ENCODE data around the gene SYT9. TPM values are rescaled to one million over a fixed set of nuclear protein-coding genes. Genes with fewer than 3 reads are reported as not detected.

Gene SYT9
- total RNA-seq, 4 donors from 2014 or later, result 0.14 to 0.16 TPM; not detected in 2

DNA sequence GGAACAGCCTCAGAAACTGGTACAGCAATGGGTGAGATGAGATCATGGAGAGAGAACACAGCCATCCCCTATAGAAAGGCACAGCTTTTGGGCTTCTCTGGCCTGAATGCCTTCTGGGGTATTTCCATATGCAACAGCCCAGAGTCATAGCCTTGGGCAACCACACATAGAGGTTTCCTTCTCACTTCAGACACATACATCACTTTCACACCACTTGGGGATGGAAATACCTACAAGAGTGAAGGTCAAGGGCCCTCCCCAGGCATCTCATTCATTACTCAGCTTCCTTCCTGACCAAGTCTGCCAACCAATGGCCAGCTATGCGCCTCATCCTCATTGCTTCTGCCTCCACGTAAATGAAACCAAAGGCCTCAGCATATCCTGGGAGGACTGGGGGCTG lies 215.9 kb downstream of the SYT9 start:
- Histone ChIP-seq H3K4me1 (no peaks in the 10 kb centered on the region), H3K27me3 (no peaks in the 10 kb centered on the region), H3K9me3 (no peaks in the 10 kb centered on the region), H3K4me3 (no peak overlapping the region), H3K27ac (no peak overlapping the region), H3K36me3 (no peaks in the 10 kb centered on the region)
- no peak for TF ChIP-seq POLR2A (IDR thresholded peaks at IDR 0.05)
- intact Hi-C loops (cut with DNase I; ENCODE audit: low total_unique reads), result no loop called here
- in situ Hi-C loops (cut with MboI; ENCODE audit: low pct_ligation_motif_present in 1 of 4, low pct_unique_long_range_greater_than_20kb in 1 of 4, low sequenced_read_pairs in 3 of 4), result no loop called here
- WGBS, 2 donors (ENCODE audit: low coverage in 1 of 2), result 72% methylated on average over 2 of the region's 2 CpGs; no CpG with 5 or more reads in 1 of the 2 donors
- no peak for DNase-seq

DNA sequence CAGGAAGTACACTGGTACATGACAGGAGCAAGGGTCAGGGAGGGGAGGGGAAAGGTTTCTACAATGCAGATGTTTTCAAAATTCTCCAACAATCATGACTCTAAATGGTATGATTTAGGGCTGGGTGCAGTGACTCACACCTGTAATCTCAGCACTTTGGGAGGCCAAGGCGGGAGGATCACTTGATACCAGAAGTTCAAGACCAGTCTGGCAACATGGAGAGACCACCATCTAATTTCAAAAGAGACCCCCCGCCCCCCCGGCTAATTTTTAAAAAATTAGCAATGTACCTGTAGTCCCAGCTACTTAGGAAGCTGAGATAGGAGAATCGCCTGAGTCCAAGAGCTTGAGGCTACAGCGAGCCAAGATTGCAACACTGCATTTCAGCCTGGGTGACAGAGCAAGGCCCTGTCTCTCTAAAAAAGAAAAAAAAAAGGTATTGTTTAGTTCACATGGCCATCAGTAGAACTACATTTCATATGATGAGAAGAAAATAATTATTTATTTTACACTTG lies 217.7 kb downstream of the SYT9 start:
- Histone ChIP-seq H3K4me3 (no peak overlapping the region), H3K4me1 (no peaks in the 10 kb centered on the region), H3K9me3 (no peaks in the 10 kb centered on the region), H3K27me3 (no peaks in the 10 kb centered on the region), H3K36me3 (no peaks in the 10 kb centered on the region), H3K27ac (no peak overlapping the region)
- intact Hi-C loops (cut with DNase I; ENCODE audit: low total_unique reads) (no loop called here), in situ Hi-C loops (cut with MboI; ENCODE audit: low pct_ligation_motif_present in 1 of 4, low pct_unique_long_range_greater_than_20kb in 1 of 4, low sequenced_read_pairs in 3 of 4) (no loop called here)
- TF ChIP-seq, protein P1, sequence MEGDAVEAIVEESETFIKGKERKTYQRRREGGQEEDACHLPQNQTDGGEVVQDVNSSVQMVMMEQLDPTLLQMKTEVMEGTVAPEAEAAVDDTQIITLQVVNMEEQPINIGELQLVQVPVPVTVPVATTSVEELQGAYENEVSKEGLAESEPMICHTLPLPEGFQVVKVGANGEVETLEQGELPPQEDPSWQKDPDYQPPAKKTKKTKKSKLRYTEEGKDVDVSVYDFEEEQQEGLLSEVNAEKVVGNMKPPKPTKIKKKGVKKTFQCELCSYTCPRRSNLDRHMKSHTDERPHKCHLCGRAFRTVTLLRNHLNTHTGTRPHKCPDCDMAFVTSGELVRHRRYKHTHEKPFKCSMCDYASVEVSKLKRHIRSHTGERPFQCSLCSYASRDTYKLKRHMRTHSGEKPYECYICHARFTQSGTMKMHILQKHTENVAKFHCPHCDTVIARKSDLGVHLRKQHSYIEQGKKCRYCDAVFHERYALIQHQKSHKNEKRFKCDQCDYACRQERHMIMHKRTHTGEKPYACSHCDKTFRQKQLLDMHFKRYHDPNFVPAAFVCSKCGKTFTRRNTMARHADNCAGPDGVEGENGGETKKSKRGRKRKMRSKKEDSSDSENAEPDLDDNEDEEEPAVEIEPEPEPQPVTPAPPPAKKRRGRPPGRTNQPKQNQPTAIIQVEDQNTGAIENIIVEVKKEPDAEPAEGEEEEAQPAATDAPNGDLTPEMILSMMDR (IDR thresholded peaks at IDR 0.05), result no peak
- TF ChIP-seq POLR2A (IDR thresholded peaks at IDR 0.05) (no peak), POLR2AphosphoS5 (IDR thresholded peaks at IDR 0.05) (no peak), EP300 (IDR thresholded peaks at IDR 0.05; ENCODE audit: low read depth) (no peak)
- DNase-seq, result no peak
- 89% methylated on average over 5 of the region's 5 CpGs; no CpG with 5 or more reads in 1 of the 2 donors for WGBS, 2 donors (ENCODE audit: low coverage in 1 of 2)

DNA sequence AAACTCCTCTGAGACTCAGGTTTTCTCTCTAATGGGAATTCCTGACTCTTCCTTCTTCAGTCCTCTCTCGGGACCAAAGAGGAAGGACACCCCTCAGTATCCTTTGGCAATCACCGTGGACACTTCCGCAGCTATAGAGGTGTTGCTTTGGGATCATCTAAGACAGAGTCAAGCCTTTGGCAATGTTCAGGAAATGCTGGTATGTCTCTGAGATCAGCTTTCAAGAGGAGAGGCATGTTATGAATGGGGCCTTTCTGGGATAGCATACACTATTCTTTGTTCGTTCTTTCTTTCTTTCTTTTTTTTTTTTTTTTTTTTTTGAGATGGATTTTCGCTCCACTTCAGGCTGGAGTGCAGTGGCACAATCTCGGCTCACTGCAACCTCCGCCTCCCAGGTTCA lies 219.4 kb downstream of the SYT9 start:
- intact Hi-C loops (cut with DNase I; ENCODE audit: low total_unique reads), result loop anchor here (10.0 kb wide), 1 partner anchor 1506 kb away; the partner anchor contains the start of gene OR56A5
- in situ Hi-C loops (cut with MboI; ENCODE audit: low pct_ligation_motif_present in 1 of 4, low pct_unique_long_range_greater_than_20kb in 1 of 4, low sequenced_read_pairs in 3 of 4), result no loop called here
- H3K4me1 ChIP-seq, result no peaks in the 10 kb centered on the region
- TF ChIP-seq, protein P1 (IDR thresholded peaks at IDR 0.05), result no peak
- no peak for TF ChIP-seq POLR2AphosphoS5 (IDR thresholded peaks at IDR 0.05)
- no peak for TF ChIP-seq EP300 (IDR thresholded peaks at IDR 0.05; ENCODE audit: low read depth)
- no peak for TF ChIP-seq POLR2A (IDR thresholded peaks at IDR 0.05)
- H3K27me3 ChIP-seq, result no peaks in the 10 kb centered on the region
- no peak overlapping the region for H3K4me3 ChIP-seq
- no peak for DNase-seq
- no peaks in the 10 kb centered on the region for H3K9me3 ChIP-seq
- no peaks in the 10 kb centered on the region for H3K36me3 ChIP-seq
- no peak overlapping the region for H3K27ac ChIP-seq
- WGBS, 2 donors (ENCODE audit: low coverage in 1 of 2), result 95 to 96% methylated on average over 2 to 7 of the region's 7 CpGs

DNA sequence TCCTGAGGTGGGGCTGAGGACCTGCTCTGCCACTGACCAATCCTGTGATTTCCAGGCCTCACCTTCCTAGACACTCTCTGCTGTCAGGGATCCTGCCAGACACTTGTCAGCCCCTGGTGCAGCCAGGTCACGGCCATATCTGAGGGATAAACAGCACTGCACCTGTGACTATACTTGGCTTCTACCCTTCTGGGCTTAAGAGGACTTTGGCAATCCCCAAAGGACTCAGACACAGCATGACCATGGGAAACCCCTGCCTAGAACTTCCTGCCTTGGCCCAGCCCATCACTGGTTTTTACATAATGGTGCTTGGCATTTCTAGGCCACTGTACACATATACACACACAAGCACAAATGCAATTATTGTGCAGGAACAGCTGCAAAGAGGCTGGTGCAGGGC lies 222.0 kb downstream of the SYT9 start:
- in situ Hi-C loops (cut with MboI; ENCODE audit: low pct_ligation_motif_present in 1 of 4, low pct_unique_long_range_greater_than_20kb in 1 of 4, low sequenced_read_pairs in 3 of 4), result no loop called here
- no peaks in the 10 kb centered on the region for H3K27me3 ChIP-seq
- TF ChIP-seq POLR2A (IDR thresholded peaks at IDR 0.05) (no peak), POLR2AphosphoS5 (IDR thresholded peaks at IDR 0.05) (no peak), EP300 (IDR thresholded peaks at IDR 0.05; ENCODE audit: low read depth) (no peak)
- TF ChIP-seq, protein P1 (IDR thresholded peaks at IDR 0.05), result no peak
- H3K36me3 ChIP-seq, result no peaks in the 10 kb centered on the region
- DNase-seq, result no peak
- no peak overlapping the region for H3K27ac ChIP-seq
- 0% methylated on average over 1 of the region's 1 CpG; no CpG with 5 or more reads in 1 of the 2 donors for WGBS, 2 donors (ENCODE audit: low coverage in 1 of 2)
- H3K9me3 ChIP-seq, result no peaks in the 10 kb centered on the region
- no peak overlapping the region for H3K4me3 ChIP-seq
- H3K4me1 ChIP-seq, result no peaks in the 10 kb centered on the region
- intact Hi-C loops (cut with DNase I; ENCODE audit: low total_unique reads), result loop anchor here (10.0 kb wide), 1 partner anchor 1509 kb away; the partner anchor contains the start of gene OR56A5

DNA sequence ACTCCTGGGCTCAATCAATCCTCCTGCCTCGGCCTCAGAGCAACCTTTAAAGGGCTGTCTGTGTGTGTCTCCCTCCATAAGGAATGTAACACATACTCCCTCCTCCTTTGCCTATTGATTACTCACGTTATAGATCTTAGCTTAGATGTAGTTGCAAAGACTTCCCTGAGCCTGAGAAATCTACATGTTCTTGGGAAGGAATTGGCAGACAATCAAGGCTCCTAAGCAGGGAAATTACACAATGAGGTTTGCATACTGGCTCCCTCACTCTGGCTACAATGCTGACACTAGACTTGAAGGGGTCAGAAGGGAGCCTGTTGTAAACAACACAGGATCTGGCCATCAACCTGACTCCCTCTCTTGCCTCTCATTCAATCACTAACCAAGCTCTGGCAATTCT lies 228.4 kb downstream of the SYT9 start:
- in situ Hi-C loops (cut with MboI; ENCODE audit: low pct_ligation_motif_present in 1 of 4, low pct_unique_long_range_greater_than_20kb in 1 of 4, low sequenced_read_pairs in 3 of 4) (no loop called here), intact Hi-C loops (cut with DNase I; ENCODE audit: low total_unique reads) (no loop called here)
- Histone ChIP-seq H3K36me3 (no peaks in the 10 kb centered on the region), H3K4me3 (no peak overlapping the region), H3K9me3 (no peaks in the 10 kb centered on the region), H3K27me3 (no peaks in the 10 kb centered on the region), H3K27ac (no peak overlapping the region), H3K4me1 (no peaks in the 10 kb centered on the region)
- DNase-seq, result no peak
- TF ChIP-seq, protein P1 (IDR thresholded peaks at IDR 0.05), result no peak
- TF ChIP-seq POLR2AphosphoS5 (IDR thresholded peaks at IDR 0.05) (no peak), EP300 (IDR thresholded peaks at IDR 0.05; ENCODE audit: low read depth) (no peak), POLR2A (IDR thresholded peaks at IDR 0.05) (no peak)
- WGBS, 2 donors (ENCODE audit: low coverage in 1 of 2), result 39 to 77% methylated on average over 2 of the region's 2 CpGs
